Colonic mucosa (tissue), 4 donors: ENCODE measurements around the gene MADD. TPM values are rescaled to one million over a fixed set of nuclear protein-coding genes. Genes with fewer than 3 reads are reported as not detected.
A peak's percentile ranks its signal among the peaks of the same experiment; 100 is the strongest.
"Not testable (repeated sequence)": the region's sequence is repeated elsewhere in the genome, so short reads cannot be mapped to it uniquely, and the experiment has no call there.

Experiments
- DNase-seq: peaks from one replicate; pipeline ENCODE4 v3.0.0-alpha.2; 2020
- H3K27ac ChIP-seq: fragments of 200-600 bp; one replicate; pipeline ENCODE4 v1.8.0; 2021
- H3K27me3 ChIP-seq: fragments of 200-600 bp; one replicate; pipeline ENCODE4 v1.8.0; 2021
- H3K36me3 ChIP-seq: fragments of 200-600 bp; one replicate; pipeline ENCODE4 v1.8.0; 2021
- H3K4me1 ChIP-seq: fragments of 200-600 bp; one replicate; pipeline ENCODE4 v1.8.0; 2021; ENCODE audit warnings: mild to moderate bottlenecking
- H3K4me3 ChIP-seq: fragments of 200-600 bp; one replicate; pipeline ENCODE4 v1.8.0; 2021
- H3K9ac ChIP-seq, 2 donors: one replicate each; pipeline ENCODE4 v1.7.0; 2013; ENCODE audit warnings: control low read depth in 2 of 2, low read depth in 2 of 2, low read length in 2 of 2
- H3K9me3 ChIP-seq: fragments of 200-600 bp; one replicate; pipeline ENCODE4 v1.8.0; 2021
- CTCF ChIP-seq: fragments of 200-600 bp; IDR thresholded peaks from one replicate; pipeline ENCODE4 v1.8.0; 2022; ENCODE audit warnings: antibody characterized with exemption, mild to moderate bottlenecking
- intact Hi-C: fragments of 100-400 bp; cut with DNase I; formaldehyde crosslinking; loops from one replicate; pipeline ENCODE4 v1.14.1; 2022
- total RNA-seq, 2 donors: library from RNA; stranded (reverse); fragmentation: NEBNext Ultra II Directional in 1 of 2; extraction: Animal tissue kit (Norgen Biotek cat#: 25700) in 1 of 2; gene quantifications; one replicate each; pipeline ENCODE4 v1.2.1, GENCODE V29; 2021
- donor health status: healthy.
- donor health status: DM: no; HTN: no; CAD: no.
- donor health status: DM: no; HTN: no; CAD: no.

MADD gene
- total RNA-seq, 2 donors from 2014 or later, result 35.5 to 45.9 TPM

GRCh38 chr11:47332303-47332711 lies 62.4 kb downstream of the MADD start:
- no peaks in the 10 kb centered on the region for H3K36me3 ChIP-seq
- peak overlapping the region; percentile 50 for H3K27ac ChIP-seq
- no peak for DNase-seq
- H3K4me1 ChIP-seq, result peaks cover 7% of the 10 kb centered on the region
- intact Hi-C loops, result no loop called here
- H3K27me3 ChIP-seq, result no peaks in the 10 kb centered on the region
- no peak overlapping the region for H3K9ac ChIP-seq
- TF ChIP-seq CTCF, result no peak
- no peaks in the 10 kb centered on the region for H3K9me3 ChIP-seq
- H3K4me3 ChIP-seq, result no peak overlapping the region

- H3K27ac ChIP-seq, result no peak overlapping the region
- intact Hi-C loops, result no loop called here
- H3K9ac ChIP-seq, result no peak overlapping the region
Observed at GRCh38 chr11:47332791-47333525, 63.0 kb downstream of the MADD start.

GRCh38 chr11:47333526-47333845 lies 63.6 kb downstream of the MADD start:
- Histone ChIP-seq H3K4me1 (peaks cover 7% of the 10 kb centered on the region), H3K36me3 (no peaks in the 10 kb centered on the region), H3K9ac (no peak overlapping the region), H3K9me3 (no peaks in the 10 kb centered on the region), H3K4me3 (no peak overlapping the region), H3K27me3 (no peaks in the 10 kb centered on the region), H3K27ac (no peak overlapping the region)
- no peak for TF ChIP-seq CTCF
- DNase-seq, result no peak
- intact Hi-C loops, result no loop called here

More at GRCh38 chr11:47332791-47333525, 63.0 kb downstream of the MADD start:
- no peak for TF ChIP-seq CTCF
- Histone ChIP-seq H3K36me3 (no peaks in the 10 kb centered on the region), H3K4me3 (no peak overlapping the region), H3K4me1 (peaks cover 7% of the 10 kb centered on the region), H3K27me3 (no peaks in the 10 kb centered on the region), H3K9me3 (no peaks in the 10 kb centered on the region)
- DNase-seq, result no peak

GRCh38 chr11:47333886-47334443 lies 64.0 kb downstream of the MADD start:
- DNase-seq, result no peak
- Histone ChIP-seq H3K36me3 (no peaks in the 10 kb centered on the region), H3K27ac (no peak overlapping the region), H3K9me3 (no peaks in the 10 kb centered on the region), H3K4me1 (peaks cover 7% of the 10 kb centered on the region), H3K27me3 (no peaks in the 10 kb centered on the region), H3K9ac (no peak overlapping the region), H3K4me3 (no peak overlapping the region)
- TF ChIP-seq CTCF, result no peak
- intact Hi-C loops, result no loop called here

- intact Hi-C loops, H3K27me3 ChIP-seq, H3K4me3 ChIP-seq, H3K9me3 ChIP-seq, H3K36me3 ChIP-seq, H3K9ac ChIP-seq, DNase-seq, H3K27ac ChIP-seq, H3K4me1 ChIP-seq: not testable (repeated sequence)
Observed at GRCh38 chr11:47334699-47335411, 64.9 kb downstream of the MADD start.

- TF ChIP-seq CTCF, result no peak
- Histone ChIP-seq H3K4me3 (no peak overlapping the region), H3K9ac (no peak overlapping the region), H3K36me3 (no peaks in the 10 kb centered on the region), H3K4me1 (peaks cover 7% of the 10 kb centered on the region), H3K27me3 (no peaks in the 10 kb centered on the region), H3K9me3 (no peaks in the 10 kb centered on the region), H3K27ac (no peak overlapping the region)
- no peak for DNase-seq
- intact Hi-C loops, result no loop called here
Observed at GRCh38 chr11:47335733-47336132, 65.8 kb downstream of the MADD start.
